H1 (cell line): ENCODE measurements around the gene SLC4A1AP.

Source experiments
- CTCF ChIP-seq, 3 experiments: IDR thresholded peaks; 1 replicate in 2 of 3; 2 replicates in 1 of 3; pipeline versions ENCODE4 v1.5.1 to v1.6.1; 2011; ENCODE audit warnings: low read length in 3 of 3, mild to moderate bottlenecking in 3 of 3, inconsistent platforms in 2 of 3, low read depth in 1 of 3, moderate library complexity in 1 of 3; ENCODE audit not compliant: insufficient read depth in 1 of 3; ENCODE audit errors: control extremely low read depth in 1 of 3
- POLR2A ChIP-seq, 2 experiments: IDR thresholded peaks; 1 replicate in 1 of 2; 2 replicates in 1 of 2; pipeline ENCODE4 v1.6.1; 2011; ENCODE audit warnings: low read depth in 2 of 2, low read length in 2 of 2, mild to moderate bottlenecking in 2 of 2; ENCODE audit errors: control extremely low read depth in 1 of 2
- SP1 ChIP-seq: IDR thresholded peaks from 2 replicates; pipeline ENCODE4 v1.6.1; 2011; ENCODE audit warnings: low read depth, low read length

DNA sequence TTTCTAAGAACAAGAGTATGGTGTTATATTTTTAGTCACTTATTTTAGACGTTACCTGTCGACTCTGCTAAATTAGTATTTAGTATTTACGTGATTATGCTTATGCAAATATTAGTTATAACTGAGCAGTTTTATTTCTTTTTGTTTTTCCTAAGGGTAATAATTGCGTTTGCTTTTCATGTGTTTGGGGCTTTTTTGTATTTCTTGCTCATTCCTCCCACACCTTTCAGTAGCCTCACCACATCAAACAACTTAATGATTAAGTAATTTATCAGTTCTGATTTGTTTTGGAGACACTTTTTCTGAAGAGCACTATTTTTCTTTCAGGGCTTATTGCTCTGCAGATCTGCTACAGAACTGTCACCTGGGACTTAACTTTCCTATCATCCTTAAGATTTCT, 7.5 kb downstream of the SLC4A1AP start:
- TF ChIP-seq CTCF (IDR thresholded peaks at IDR 0.05; ENCODE audit: control extremely low read depth in 1 of 3, insufficient read depth in 1 of 3, low read depth in 1 of 3, low read length in 3 of 3) (no peak), POLR2A (IDR thresholded peaks at IDR 0.05; ENCODE audit: control extremely low read depth in 1 of 2, low read depth in 2 of 2, low read length in 2 of 2) (no peak), SP1 (no peak)
